Sigmoid colon (tissue), 4 donors: ENCODE data around the gene GPC5.

Source experiments
- CTCF ChIP-seq, 4 experiments: fragments of 450-650 bp in 3 of 4; fragments of 200-600 bp in 1 of 4; IDR thresholded peaks; one replicate each; pipeline ENCODE4 v1.5.1; 2016 to 2019; ENCODE audit warnings: antibody characterized with exemption in 4 of 4, mild to moderate bottlenecking in 3 of 4, moderate library complexity in 2 of 4
- EP300 ChIP-seq, 4 donors: sonication (generic); formaldehyde crosslinking; IDR thresholded peaks; one replicate each; pipeline ENCODE4 v1.6.1; 2017; ENCODE audit warnings: antibody characterized with exemption in 4 of 4
- POLR2A ChIP-seq, 2 donors: fragments of 450-650 bp; IDR thresholded peaks; one replicate each; pipeline ENCODE4 v1.6.1; 2016; ENCODE audit warnings: antibody characterized with exemption in 2 of 2, mild to moderate bottlenecking in 2 of 2, moderate library complexity in 2 of 2
- POLR2AphosphoS5 ChIP-seq, 4 donors: sonication (generic); formaldehyde crosslinking; IDR thresholded peaks; one replicate each; pipeline ENCODE4 v1.6.1; 2017; ENCODE audit warnings: antibody characterized with exemption in 4 of 4

DNA sequence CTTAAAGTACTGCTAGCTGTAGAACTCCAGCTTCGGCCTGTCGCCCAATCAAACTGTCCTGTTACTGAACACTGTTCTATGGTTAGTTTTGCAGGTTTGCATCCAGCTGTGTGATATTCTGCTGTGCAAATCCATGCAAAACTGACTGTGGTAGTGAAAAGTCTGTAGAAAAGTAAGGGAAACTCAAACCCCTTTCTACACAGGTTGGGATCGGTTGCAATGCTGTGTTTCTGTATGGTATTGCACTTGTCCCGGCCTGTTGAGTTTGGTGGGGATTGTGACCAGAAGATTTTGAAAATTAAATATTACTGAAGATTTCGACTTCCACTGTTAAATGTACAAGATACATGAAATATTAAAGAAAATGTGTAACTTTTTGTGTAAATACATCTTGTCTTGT, 47.3 kb upstream of the GPC5 start:
- TF ChIP-seq CTCF (IDR thresholded peaks at IDR 0.05): no peak
- TF ChIP-seq POLR2A (IDR thresholded peaks at IDR 0.05): no peak
- TF ChIP-seq POLR2AphosphoS5 (IDR thresholded peaks at IDR 0.05): no peak
- no peak for TF ChIP-seq EP300 (IDR thresholded peaks at IDR 0.05)
